A549 (cell line): ENCODE data around the gene NEURL3. TPM values are rescaled to one million over a fixed set of nuclear protein-coding genes. Genes with fewer than 3 reads are reported as not detected.

ENCODE experiments used
- ATAC-seq, 2 experiments: fragments of 200-7000 bp in 1 of 2; fragments of >200 bp in 1 of 2; cut with Nextera tagmentation in 1 of 2; cut with Tn5 transposase in 1 of 2; 3 replicates each; pipeline versions ENCODE4 v1.8.0 to v1.9.1; 2018 to 2020; ENCODE audit warnings: mild to moderate bottlenecking in 1 of 2, moderate library complexity in 1 of 2
- CTCF ChIA-PET: fragments of 300-600 bp; sonication (Branson Sonifier 250); formaldehyde crosslinking; extraction: SDS; loops from one replicate; lab custom pipeline; 2021; ENCODE audit warnings: antibody characterized with exemption, inconsistent platforms; lab: Yijun Ruan, JAX
- POLR2A ChIA-PET: fragments of 350-600 bp; formaldehyde crosslinking; extraction: SDS; loops from one replicate; lab custom pipeline; 2021; ENCODE audit warnings: antibody characterized with exemption, inconsistent platforms; lab: Yijun Ruan, JAX
- DNase-seq, 2 experiments: peaks; one replicate each; pipeline versions ENCODE4 v3.0.0 to v3.0.0-alpha.2; 2011 to 2016; ENCODE audit warnings: low read depth in 1 of 2, low spot score in 1 of 2
- FAIRE-seq: peaks from 2 replicates; lab custom pipeline; 2011; peaks lifted over from hg19 to GRCh38; lab: Jason Lieb, UNC
- H3K27ac ChIP-seq, 2 experiments: fragments of >200 bp; sonication (Bioruptor Twin); formaldehyde crosslinking; 3 replicates each; pipeline ENCODE4 v1.5.1; 2016 to 2017
- H3K4me1 ChIP-seq: fragments of >200 bp; sonication (Bioruptor Twin); formaldehyde crosslinking; 3 replicates; pipeline ENCODE4 v1.6.1; 2016
- H3K4me2 ChIP-seq: fragments of >200 bp; sonication (Bioruptor Twin); formaldehyde crosslinking; 3 replicates; pipeline ENCODE4 v1.6.1; 2016
- H3K4me3 ChIP-seq: fragments of >200 bp; sonication (Bioruptor Twin); formaldehyde crosslinking; 3 replicates; pipeline ENCODE4 v1.5.1; 2016
- H3K9me3 ChIP-seq: fragments of >200 bp; sonication (Bioruptor Twin); formaldehyde crosslinking; 3 replicates; pipeline ENCODE4 v1.6.1; 2016
- BHLHE40 ChIP-seq: IDR thresholded peaks from 2 replicates; pipeline ENCODE4 v1.6.1; 2012; ENCODE audit warnings: low read depth, low read length, inconsistent platforms
- CBX2 ChIP-seq: fragments of 200-600 bp; sonication (generic); IDR thresholded peaks from 2 replicates; pipeline ENCODE4 v1.6.1; 2016; ENCODE audit warnings: low read depth, mild to moderate bottlenecking, borderline replicate concordance
- CBX8 ChIP-seq: fragments of 200-600 bp; sonication (generic); IDR thresholded peaks from 2 replicates; pipeline ENCODE4 v1.6.1; 2016
- CEBPB ChIP-seq, 2 experiments: fragments of >200 bp in 1 of 2; sonication (Bioruptor Twin) in 1 of 2; formaldehyde crosslinking in 1 of 2; IDR thresholded peaks; 2 replicates each; pipeline ENCODE4 v1.6.1; 2012 to 2016
- CHD2 ChIP-seq: fragments of 150-350 bp; IDR thresholded peaks from 2 replicates; pipeline ENCODE4 v1.6.1; 2014; ENCODE audit warnings: low read length; ENCODE audit not compliant: partially characterized antibody
- CHD4 ChIP-seq: fragments of 200-600 bp; sonication (generic); IDR thresholded peaks from 2 replicates; pipeline ENCODE4 v1.6.1; 2016; ENCODE audit warnings: antibody characterized with exemption, mild to moderate bottlenecking, borderline replicate concordance
- ELK1 ChIP-seq: fragments of 150-350 bp; IDR thresholded peaks from 2 replicates; pipeline ENCODE4 v1.6.1; 2014; ENCODE audit warnings: low read depth, mild to moderate bottlenecking, low read length
- FOSB ChIP-seq: fragments of 250-450 bp; sonication (Bioruptor Pico); IDR thresholded peaks from 2 replicates; pipeline ENCODE4 v1.5.0; 2020; ENCODE audit warnings: mild to moderate bottlenecking, moderate library complexity
- FOXS1 ChIP-seq: fragments of 250-450 bp; sonication (Bioruptor Pico); IDR thresholded peaks from 2 replicates; pipeline ENCODE4 v1.5.0; 2020; ENCODE audit warnings: mild to moderate bottlenecking, moderate library complexity
- HDAC2 ChIP-seq: fragments of 200-600 bp; sonication (generic); IDR thresholded peaks from 2 replicates; pipeline ENCODE4 v1.6.1; 2016
- HMGXB4 ChIP-seq: fragments of 250-450 bp; sonication (Bioruptor Pico); IDR thresholded peaks from 2 replicates; pipeline ENCODE4 v1.5.0; 2021; ENCODE audit warnings: mild to moderate bottlenecking, moderate library complexity, borderline replicate concordance
- HOXA7 ChIP-seq: fragments of 250-450 bp; sonication (Bioruptor Pico); IDR thresholded peaks from 2 replicates; pipeline ENCODE4 v1.5.0; 2020; ENCODE audit warnings: mild to moderate bottlenecking, moderate library complexity
- JUN ChIP-seq, 2 experiments: fragments of >200 bp; sonication (Bioruptor Twin); formaldehyde crosslinking; IDR thresholded peaks; 2 replicates in 1 of 2; 3 replicates in 1 of 2; pipeline ENCODE4 v1.6.1; 2016 to 2017
- KDM5A ChIP-seq: fragments of 200-600 bp; sonication (generic); IDR thresholded peaks from 2 replicates; pipeline ENCODE4 v1.6.1; 2016; ENCODE audit warnings: antibody characterized with exemption, mild to moderate bottlenecking
- MAFK ChIP-seq: fragments of 450-650 bp; IDR thresholded peaks from 2 replicates; pipeline ENCODE4 v1.6.1; 2014; ENCODE audit not compliant: partially characterized antibody
- NPAS2 ChIP-seq: fragments of 250-450 bp; sonication (Bioruptor Pico); IDR thresholded peaks from 2 replicates; pipeline ENCODE4 v1.8.0; 2022; ENCODE audit warnings: mild to moderate bottlenecking, moderate library complexity, borderline replicate concordance
- RAD21 ChIP-seq, 2 experiments: fragments of >200 bp in 1 of 2; sonication (Bioruptor Twin) in 1 of 2; formaldehyde crosslinking in 1 of 2; IDR thresholded peaks in 1 of 2; conservative IDR thresholded peaks in 1 of 2; 2 replicates in 1 of 2; 3 replicates in 1 of 2; pipeline ENCODE4 v1.6.1; 2012 to 2018; ENCODE audit warnings: inconsistent platforms in 1 of 2
- RNF2 ChIP-seq: fragments of 200-600 bp; sonication (generic); IDR thresholded peaks from 2 replicates; pipeline ENCODE4 v1.6.1; 2016; ENCODE audit warnings: low read depth, mild to moderate bottlenecking, antibody characterized with exemption, moderate library complexity, borderline replicate concordance
- SMC3 ChIP-seq: fragments of >200 bp; sonication (Bioruptor Twin); formaldehyde crosslinking; IDR thresholded peaks from 3 replicates; pipeline ENCODE4 v1.6.1; 2018; ENCODE audit warnings: inconsistent platforms
- SREBF2 ChIP-seq: fragments of 450-650 bp; IDR thresholded peaks from 2 replicates; pipeline ENCODE4 v1.6.1; 2014; ENCODE audit warnings: mild to moderate bottlenecking, moderate library complexity
- TP53 ChIP-seq: fragments of 250-450 bp; sonication (Bioruptor Pico); IDR thresholded peaks from 2 replicates; pipeline ENCODE4 v1.5.0; 2021; ENCODE audit warnings: mild to moderate bottlenecking, moderate library complexity
- WGBS: methylation state at CpG from one replicate; pipeline ENCODE4 v1.1.6; 2017; ENCODE audit errors: missing lambda C conversion rate; 5-methylcytosine and 5-hydroxymethylcytosine counted together
- polyA plus RNA-seq, 4 experiments: library from polyadenylated mRNA; depleted of rRNA in 3 of 4; stranded (reverse); fragments of >200 nt; fragmentation: RNase III in 1 of 4; extraction: RNeasy Plus Mini Kit Qiagen cat#74134 plus additional on column Dnase treatment in 1 of 4; gene quantifications; 2 replicates in 3 of 4; 3 replicates in 1 of 4; pipeline ENCODE4 v1.2.3, GENCODE V29; 2011 to 2017
- TF ChIP-seq, protein P1 (sequence below): fragments of >200 bp; sonication (Bioruptor Twin); formaldehyde crosslinking; IDR thresholded peaks from 3 replicates; pipeline ENCODE4 v1.5.1; 2016
- TF ChIP-seq, protein P2 (sequence below): IDR thresholded peaks from 2 replicates; pipeline ENCODE4 v1.6.1; 2012
- TF ChIP-seq, protein P3 (sequence below): fragments of 200-600 bp; sonication (generic); IDR thresholded peaks from 2 replicates; pipeline ENCODE4 v1.6.1; 2016; ENCODE audit warnings: antibody characterized with exemption, mild to moderate bottlenecking, moderate library complexity

The NEURL3 gene
- polyA plus RNA-seq, 2 of the 4 experiments (the other 2 are of a cell fraction), result 0.28 to 0.44 TPM

DNA sequence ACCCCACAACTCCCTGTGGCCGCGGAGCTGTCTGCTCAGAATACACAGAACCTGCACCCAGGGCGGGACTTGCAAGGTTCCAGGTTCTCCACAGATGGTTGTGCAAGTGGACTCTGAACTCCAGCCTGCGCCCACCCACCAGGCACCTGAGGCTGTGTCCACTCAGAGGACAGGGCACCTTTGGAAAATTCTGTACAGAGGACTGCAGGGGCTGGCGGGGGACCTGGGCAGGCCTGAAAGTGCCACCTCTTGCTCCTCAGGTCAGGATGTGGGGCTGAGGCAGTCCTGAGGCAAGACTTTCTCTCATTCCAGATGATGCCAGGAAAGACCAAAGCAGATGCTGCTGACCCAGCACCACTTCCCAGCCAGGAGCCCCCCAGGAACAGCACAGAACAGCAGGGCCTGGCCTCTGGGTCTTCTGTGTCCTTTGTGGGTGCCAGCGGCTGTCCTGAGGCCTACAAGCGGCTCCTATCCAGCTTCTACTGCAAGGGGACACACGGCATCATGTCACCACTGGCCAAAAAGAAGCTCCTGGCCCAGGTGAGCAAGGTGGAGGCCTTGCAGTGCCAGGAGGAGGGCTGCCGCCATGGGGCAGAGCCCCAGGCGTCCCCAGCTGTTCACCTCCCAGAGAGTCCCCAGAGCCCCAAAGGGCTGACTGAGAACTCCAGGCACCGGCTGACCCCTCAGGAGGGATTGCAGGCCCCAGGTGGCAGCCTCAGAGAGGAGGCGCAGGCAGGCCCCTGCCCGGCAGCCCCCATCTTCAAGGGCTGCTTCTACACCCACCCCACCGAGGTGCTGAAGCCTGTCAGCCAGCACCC is 45.8 kb upstream of the NEURL3 start:
- H3K4me1 ChIP-seq, result peaks cover 32% of the 10 kb centered on the region
- no peak for ATAC-seq
- ChIA-PET POLR2A (interaction anchor here (0.9 to 1.2 kb wide), 2 partner anchors 87 to 210 kb away, joined by 3 to 7 read pairs; partner anchors contain the start of genes CNNM4 and KANSL3), CTCF (interaction anchor here (0.7 to 12.0 kb wide), 36 partner anchors 10 to 561 kb away, joined by 3 to 186 read pairs (median 7); partner anchors contain the start of genes ANKRD36, ANKRD39, ASTL and CNNM3)
- peak overlapping the region; percentile 72 to 88; a peak in 4 of 6 replicates for H3K27ac ChIP-seq
- 100% methylated on average over 6 of the region's 14 CpGs for WGBS
- FAIRE-seq, result no peak
- H3K4me2 ChIP-seq, result peak overlapping the region; percentile 64; the same call in 1 of the 3 replicates
- H3K9me3 ChIP-seq, result no peaks in the 10 kb centered on the region
- no peak for TF ChIP-seq SREBF2
- no peak overlapping the region for H3K4me3 ChIP-seq
- no peak for DNase-seq

DNA sequence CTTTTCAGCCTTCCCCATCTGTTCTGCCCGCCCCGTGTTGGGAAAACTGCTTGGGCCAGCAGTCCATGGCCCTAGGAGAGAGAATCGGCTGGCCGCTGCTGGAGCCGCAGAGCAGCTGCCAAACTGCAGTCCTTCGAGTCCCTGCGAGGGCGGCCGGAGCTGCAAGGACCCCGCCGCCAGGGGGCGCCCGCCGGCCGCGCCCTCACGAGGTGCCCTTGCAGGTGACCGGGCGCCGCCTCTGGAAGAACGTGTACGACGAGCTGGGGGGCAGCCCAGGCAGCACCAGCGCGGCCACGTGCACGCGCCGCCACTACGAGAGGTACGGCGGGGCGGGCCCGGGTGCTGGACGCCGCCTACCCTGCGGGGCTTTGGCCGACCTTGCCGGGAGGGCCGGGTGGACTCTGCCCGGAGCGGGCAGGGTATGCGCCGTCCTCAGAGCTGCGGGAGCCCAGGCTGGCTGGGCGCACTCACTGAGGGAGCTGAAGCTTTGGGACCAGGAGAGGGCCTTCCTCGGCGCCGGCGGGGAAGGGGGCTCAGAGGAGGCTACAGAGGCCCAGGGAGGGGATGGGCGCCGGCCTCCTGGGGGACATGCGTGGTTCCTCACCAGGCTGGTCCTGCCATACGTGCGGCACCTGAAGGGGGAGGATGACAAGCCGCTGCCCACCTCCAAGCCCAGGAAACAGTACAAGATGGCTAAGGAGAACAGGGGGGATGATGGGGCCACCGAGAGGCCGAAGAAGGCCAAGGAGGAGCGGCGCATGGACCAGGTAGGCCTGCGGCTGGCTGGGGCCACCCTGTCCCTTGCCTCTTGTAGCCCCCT is 45.0 kb upstream of the NEURL3 start:
- H3K27ac ChIP-seq, result peak overlapping the region; percentile 72 to 88
- peak overlapping the region; percentile 13; the same call in 1 of the 3 replicates for H3K4me3 ChIP-seq
- POLR2A ChIA-PET, result interaction anchor here (0.8 to 1.2 kb wide), 3 partner anchors 88 to 308 kb away, joined by 3 to 7 read pairs (median 6); partner anchors contain the start of genes ANKRD39, CNNM4 and KANSL3
- DNase-seq (peak; percentile 51 to 84), ATAC-seq (peak; percentile 77 to 89), FAIRE-seq (no peak)
- no peaks in the 10 kb centered on the region for H3K9me3 ChIP-seq
- H3K4me1 ChIP-seq, result peaks cover 24% of the 10 kb centered on the region
- peak overlapping the region; percentile 64 for H3K4me2 ChIP-seq
- WGBS, result 38% methylated on average over 32 of the region's 61 CpGs
- CTCF ChIA-PET, result interaction anchor here (0.5 to 12.0 kb wide), 68 partner anchors 11 to 562 kb away, joined by 3 to 186 read pairs (median 5); partner anchors contain the start of genes ANKRD36, ANKRD39, ASTL and CNNM3
- TF ChIP-seq CHD2 (no peak), CEBPB (IDR thresholded peaks at IDR 0.05) (no peak), BHLHE40 (peak; percentile 48; the same call in 1 of the 2 replicates), CBX8 (no peak), NPAS2 (peak; percentile 90), HOXA7 (CRISPR knock-in tag) (no peak), HDAC2 (no peak), FOSB (no peak), TP53 (CRISPR knock-in tag) (no peak), RAD21 (conservative IDR thresholded peaks at IDR 0.05 in 1 of 2, IDR thresholded peaks at IDR 0.05 in 1 of 2) (peak; percentile 81 to 96), ELK1 (no peak), MAFK (no peak), RNF2 (no peak), KDM5A (no peak), HMGXB4 (CRISPR knock-in tag) (no peak), SMC3 (peak; percentile 96), CBX2 (no peak), SREBF2 (0 out of 2 replicates have a peak, but pooled peaks have one; percentile 11), FOXS1 (CRISPR knock-in tag) (no peak), CHD4 (no peak), JUN (IDR thresholded peaks at IDR 0.05) (no peak)
- TF ChIP-seq, protein P1, sequence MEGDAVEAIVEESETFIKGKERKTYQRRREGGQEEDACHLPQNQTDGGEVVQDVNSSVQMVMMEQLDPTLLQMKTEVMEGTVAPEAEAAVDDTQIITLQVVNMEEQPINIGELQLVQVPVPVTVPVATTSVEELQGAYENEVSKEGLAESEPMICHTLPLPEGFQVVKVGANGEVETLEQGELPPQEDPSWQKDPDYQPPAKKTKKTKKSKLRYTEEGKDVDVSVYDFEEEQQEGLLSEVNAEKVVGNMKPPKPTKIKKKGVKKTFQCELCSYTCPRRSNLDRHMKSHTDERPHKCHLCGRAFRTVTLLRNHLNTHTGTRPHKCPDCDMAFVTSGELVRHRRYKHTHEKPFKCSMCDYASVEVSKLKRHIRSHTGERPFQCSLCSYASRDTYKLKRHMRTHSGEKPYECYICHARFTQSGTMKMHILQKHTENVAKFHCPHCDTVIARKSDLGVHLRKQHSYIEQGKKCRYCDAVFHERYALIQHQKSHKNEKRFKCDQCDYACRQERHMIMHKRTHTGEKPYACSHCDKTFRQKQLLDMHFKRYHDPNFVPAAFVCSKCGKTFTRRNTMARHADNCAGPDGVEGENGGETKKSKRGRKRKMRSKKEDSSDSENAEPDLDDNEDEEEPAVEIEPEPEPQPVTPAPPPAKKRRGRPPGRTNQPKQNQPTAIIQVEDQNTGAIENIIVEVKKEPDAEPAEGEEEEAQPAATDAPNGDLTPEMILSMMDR, result peak; percentile 97
- TF ChIP-seq, protein P2, sequence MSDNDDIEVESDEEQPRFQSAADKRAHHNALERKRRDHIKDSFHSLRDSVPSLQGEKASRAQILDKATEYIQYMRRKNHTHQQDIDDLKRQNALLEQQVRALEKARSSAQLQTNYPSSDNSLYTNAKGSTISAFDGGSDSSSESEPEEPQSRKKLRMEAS, result peak; percentile 87
- TF ChIP-seq, protein P3, sequence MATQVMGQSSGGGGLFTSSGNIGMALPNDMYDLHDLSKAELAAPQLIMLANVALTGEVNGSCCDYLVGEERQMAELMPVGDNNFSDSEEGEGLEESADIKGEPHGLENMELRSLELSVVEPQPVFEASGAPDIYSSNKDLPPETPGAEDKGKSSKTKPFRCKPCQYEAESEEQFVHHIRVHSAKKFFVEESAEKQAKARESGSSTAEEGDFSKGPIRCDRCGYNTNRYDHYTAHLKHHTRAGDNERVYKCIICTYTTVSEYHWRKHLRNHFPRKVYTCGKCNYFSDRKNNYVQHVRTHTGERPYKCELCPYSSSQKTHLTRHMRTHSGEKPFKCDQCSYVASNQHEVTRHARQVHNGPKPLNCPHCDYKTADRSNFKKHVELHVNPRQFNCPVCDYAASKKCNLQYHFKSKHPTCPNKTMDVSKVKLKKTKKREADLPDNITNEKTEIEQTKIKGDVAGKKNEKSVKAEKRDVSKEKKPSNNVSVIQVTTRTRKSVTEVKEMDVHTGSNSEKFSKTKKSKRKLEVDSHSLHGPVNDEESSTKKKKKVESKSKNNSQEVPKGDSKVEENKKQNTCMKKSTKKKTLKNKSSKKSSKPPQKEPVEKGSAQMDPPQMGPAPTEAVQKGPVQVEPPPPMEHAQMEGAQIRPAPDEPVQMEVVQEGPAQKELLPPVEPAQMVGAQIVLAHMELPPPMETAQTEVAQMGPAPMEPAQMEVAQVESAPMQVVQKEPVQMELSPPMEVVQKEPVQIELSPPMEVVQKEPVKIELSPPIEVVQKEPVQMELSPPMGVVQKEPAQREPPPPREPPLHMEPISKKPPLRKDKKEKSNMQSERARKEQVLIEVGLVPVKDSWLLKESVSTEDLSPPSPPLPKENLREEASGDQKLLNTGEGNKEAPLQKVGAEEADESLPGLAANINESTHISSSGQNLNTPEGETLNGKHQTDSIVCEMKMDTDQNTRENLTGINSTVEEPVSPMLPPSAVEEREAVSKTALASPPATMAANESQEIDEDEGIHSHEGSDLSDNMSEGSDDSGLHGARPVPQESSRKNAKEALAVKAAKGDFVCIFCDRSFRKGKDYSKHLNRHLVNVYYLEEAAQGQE, result no peak
